GM18951 (cell line): ENCODE data around the gene MBD1.
A peak's percentile ranks its signal among the peaks of the same experiment; 100 is the strongest.
"Not testable (repeated sequence)": the region's sequence is repeated elsewhere in the genome, so short reads cannot be mapped to it uniquely, and the experiment has no call there.

ENCODE experiments used
- POLR2A ChIP-seq: IDR thresholded peaks from 4 replicates; pipeline ENCODE4 v1.6.1; 2011; ENCODE audit warnings: mild to moderate bottlenecking; ENCODE audit not compliant: insufficient read length, insufficient read depth; ENCODE audit errors: extremely low read depth
- in situ Hi-C: fragments of 300-500 bp; cut with MboI; formaldehyde crosslinking; loops from one replicate; pipeline ENCODE4 v1.12.0; 2022; ENCODE audit warnings: low sequenced_read_pairs, mixed read lengths, inconsistent platforms; ENCODE audit not compliant: unreplicated experiment

The MBD1 gene

GRCh38 chr18:50274941-50275340 lies 6.4 kb downstream of the MBD1 start:
- in situ Hi-C loops = no loop called here
- TF ChIP-seq POLR2A = no peak

GRCh38 chr18:50274044-50274442 lies 7.3 kb downstream of the MBD1 start:
- TF ChIP-seq POLR2A = no peak
- in situ Hi-C loops = no loop called here

GRCh38 chr18:50273203-50274043 lies 7.9 kb downstream of the MBD1 start:
- TF ChIP-seq POLR2A = no peak
- in situ Hi-C loops = no loop called here

GRCh38 chr18:50272568-50272967 lies 8.8 kb downstream of the MBD1 start:
- no peak for TF ChIP-seq POLR2A
- in situ Hi-C loops = no loop called here

GRCh38 chr18:50268022-50268747 lies 13.1 kb downstream of the MBD1 start:
- TF ChIP-seq POLR2A = peak; percentile 52
- in situ Hi-C loops = no loop called here

- in situ Hi-C loops = no loop called here
- TF ChIP-seq POLR2A = peak; percentile 43
These were observed 15.0 kb downstream of the MBD1 start, which contains the start of gene CFAP53 for GRCh38 chr18:50266248-50266704. TSS of gene CFAP53 (minus strand) at chr18:50266495. CDS start at chr18:50266404, 91 bp downstream.

GRCh38 chr18:50262977-50263376 lies 18.3 kb downstream of the MBD1 start:
- TF ChIP-seq POLR2A = no peak
- in situ Hi-C loops = no loop called here

- TF ChIP-seq POLR2A = no peak
- in situ Hi-C loops = no loop called here
These were observed 30.4 kb downstream of the MBD1 start for GRCh38 chr18:50250935-50251334.

- in situ Hi-C loops = no loop called here
- TF ChIP-seq POLR2A = no peak
These were observed 31.7 kb downstream of the MBD1 start for GRCh38 chr18:50249576-50249975.

GRCh38 chr18:50247561-50247960 lies 33.8 kb downstream of the MBD1 start:
- no peak for TF ChIP-seq POLR2A
- in situ Hi-C loops = no loop called here

- in situ Hi-C loops = not testable (repeated sequence)
These were observed 39.6 kb downstream of the MBD1 start for GRCh38 chr18:50241768-50242167.

GRCh38 chr18:50240080-50240563 lies 41.2 kb downstream of the MBD1 start:
- TF ChIP-seq POLR2A = no peak
- in situ Hi-C loops = no loop called here

GRCh38 chr18:50232419-50232818 lies 48.9 kb downstream of the MBD1 start:
- in situ Hi-C loops = no loop called here

GRCh38 chr18:50231621-50232020 lies 49.7 kb downstream of the MBD1 start:
- TF ChIP-seq POLR2A = no peak
- in situ Hi-C loops = no loop called here

More at GRCh38 chr18:50232419-50232818, 48.9 kb downstream of the MBD1 start:
- no peak for TF ChIP-seq POLR2A

GRCh38 chr18:50220249-50220648 lies 61.1 kb downstream of the MBD1 start:
- in situ Hi-C loops = not testable (repeated sequence)
